Brain pericyte (primary cell): Measurements from ENCODE around the gene RTN3.
A peak's percentile ranks its signal among the peaks of the same experiment; 100 is the strongest.
"Not testable (repeated sequence)": the region's sequence is repeated elsewhere in the genome, so short reads cannot be mapped to it uniquely, and the experiment has no call there.

Experiments
- DNase-seq: peaks from one replicate; pipeline ENCODE4 v3.0.0-alpha.2; 2012; ENCODE audit warnings: low read depth, low spot score

RTN3 gene

DNA sequence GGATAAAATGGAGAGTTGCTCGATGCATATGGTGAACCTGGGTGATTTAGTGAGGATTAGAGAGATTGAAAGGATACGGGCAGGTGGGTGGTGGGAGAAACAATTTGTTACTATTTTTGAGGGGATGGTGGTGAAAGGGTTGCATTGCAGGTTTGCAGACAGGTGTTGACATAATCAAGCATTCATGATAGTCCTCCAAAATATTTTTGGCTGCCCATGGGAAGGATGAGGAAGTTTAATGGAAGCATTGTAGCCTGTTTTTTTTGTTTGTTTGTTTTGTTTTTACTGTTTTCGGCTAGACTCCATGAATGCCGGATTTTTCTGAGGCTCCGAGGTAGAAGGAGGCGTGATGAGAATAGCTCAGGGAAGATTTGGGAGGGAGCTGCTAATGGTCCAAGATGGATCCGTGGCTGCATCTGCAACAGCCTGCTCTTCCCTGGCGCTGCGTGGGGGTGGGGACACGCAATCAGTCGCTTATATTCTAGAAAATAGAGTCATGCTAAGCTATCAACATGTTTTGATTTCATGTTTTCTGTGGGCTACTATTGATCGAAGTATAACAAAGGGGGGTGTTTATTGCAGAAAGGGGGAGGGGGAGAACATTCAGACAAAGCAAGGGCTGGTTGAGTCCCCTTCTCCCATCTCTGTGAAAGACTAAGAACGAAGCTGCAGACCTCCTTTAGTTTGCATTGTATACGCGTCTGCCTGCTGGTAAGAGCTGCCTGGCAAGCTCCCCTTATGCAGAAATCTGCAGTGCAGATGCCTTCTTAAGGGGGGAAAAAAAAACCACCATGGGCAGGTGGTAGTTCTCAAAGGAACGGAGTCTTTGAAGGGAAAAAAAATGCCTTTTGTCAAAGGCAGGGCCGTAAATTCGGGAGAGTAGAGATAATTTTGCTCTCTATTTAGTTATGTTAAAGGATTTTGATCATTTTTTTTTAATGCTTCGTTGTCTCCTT, 1.0 kb downstream of the RTN3 start:
- no peak for DNase-seq

DNA sequence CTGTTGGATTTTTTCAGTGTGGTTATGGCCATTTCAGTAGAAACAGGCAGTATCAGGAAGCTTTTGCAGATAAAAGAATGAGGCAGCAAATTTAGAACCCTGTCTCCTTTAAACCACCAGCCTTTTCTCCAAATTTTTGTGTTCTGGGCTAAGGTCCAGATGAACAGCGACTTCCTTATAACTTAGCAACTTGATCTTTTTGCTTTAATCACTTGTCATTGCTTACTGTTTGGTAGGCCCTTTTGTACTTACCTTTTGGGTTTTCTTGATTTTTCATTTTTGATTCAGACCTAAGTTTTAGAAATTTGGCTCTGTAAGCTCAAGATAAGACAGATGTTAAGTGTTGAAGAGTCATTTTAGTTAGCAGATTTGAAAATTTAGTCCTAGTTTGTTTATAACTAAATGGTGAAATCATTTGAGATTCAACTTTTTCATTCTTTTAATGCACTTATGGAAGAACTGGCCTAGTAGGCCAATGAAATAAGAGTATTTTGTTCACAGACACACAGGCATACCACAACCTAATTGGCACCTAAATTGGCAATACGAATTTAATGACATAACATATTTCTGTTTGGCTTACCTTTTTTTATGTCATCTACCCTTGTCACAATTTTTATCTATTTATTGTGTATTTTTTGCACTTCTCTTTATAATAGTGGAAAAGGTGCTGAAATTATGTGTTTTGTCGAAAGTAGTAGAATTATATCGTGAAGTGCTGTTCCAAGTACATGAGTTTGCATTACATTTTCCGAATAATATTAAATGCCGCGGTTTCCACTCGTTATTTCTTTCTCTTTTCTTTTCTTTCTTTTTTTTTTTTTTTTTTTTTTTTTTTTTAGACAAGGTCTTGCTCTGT, 2.1 kb downstream of the RTN3 start:
- no peak for DNase-seq

DNA sequence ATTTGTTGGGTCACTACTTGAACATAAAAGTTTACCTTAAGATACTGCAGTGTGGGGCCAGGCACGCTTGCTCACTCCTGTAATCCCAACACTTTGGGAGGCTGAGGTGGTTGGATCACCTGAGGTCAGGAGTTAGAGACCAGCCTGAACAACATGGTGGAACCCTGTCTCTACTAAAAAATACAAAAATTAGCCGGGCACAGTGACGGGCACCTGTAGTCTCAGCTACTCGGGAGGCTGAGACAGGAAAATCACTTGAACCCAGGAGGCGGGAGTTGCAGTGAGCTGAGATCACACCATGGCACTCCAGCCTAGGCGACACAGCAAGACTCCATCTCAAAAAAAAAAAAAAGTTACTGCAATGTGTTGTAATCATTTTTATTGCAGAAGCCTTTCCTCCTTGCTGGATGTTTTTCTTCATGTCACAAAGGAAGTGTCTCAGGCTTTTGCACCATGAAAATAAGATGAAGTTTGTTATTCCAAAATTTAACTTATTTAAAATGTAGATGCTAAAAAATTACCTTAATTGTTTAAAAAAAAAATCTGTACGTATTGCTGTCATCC, 3.9 kb downstream of the RTN3 start:
- DNase-seq, result not testable (repeated sequence)

DNA sequence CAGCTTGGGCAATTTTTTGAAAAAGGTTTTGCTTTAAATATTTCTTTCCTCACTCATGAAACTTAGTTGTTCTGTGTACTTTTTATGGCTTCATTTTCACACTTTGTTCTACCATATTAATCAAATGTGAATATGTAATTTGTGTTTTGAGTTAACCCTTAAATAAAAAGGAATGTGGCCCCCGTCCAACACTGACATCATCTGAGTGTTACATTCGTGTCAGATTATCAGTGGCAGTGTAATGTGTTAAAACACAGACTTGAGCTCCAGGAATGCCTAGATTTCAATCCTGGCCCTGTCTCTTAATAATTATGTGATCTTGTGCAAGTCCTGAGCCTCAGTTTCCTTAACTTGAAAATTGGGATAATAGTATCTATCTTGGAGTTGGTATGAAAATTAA, 5.6 kb downstream of the RTN3 start:
- DNase-seq, result no peak

DNA sequence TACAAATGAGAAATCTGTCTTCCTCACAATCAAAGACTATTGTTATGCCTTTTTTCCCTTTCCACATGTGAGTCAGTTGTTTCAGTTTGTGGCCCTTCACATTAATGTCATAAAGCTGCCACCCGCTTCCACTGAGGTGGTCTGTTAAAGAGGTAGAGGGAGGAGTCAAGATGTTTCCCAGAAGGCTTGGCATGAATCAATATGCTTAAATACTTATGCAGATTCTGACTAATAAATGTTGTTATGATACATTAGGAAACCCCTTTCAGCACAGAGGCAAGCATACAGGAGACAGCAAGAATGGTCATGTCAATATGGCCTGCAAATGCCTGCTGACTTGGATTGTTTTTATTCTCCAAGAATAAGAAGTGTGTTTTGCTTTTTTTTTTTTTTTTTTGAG, 6.5 kb downstream of the RTN3 start:
- no peak for DNase-seq

DNA sequence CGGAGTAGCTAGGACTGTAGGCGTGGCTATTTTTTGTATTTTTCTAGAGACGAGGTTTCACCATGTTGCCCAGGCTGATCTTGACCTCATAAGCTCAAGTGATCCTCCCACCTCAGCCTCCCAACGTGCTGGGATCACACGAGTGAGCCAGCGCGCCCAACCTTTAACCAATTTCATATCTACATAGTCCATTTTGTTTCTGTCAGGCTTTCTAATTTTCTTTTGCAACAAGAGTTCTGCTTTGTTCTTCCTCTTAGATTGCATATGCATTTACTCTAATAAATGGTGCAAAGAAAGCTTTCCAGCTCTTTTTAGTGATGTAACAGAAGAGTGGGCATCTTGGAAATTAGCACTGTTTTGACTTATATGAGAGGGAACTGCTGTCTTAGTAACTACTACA, 13.3 kb downstream of the RTN3 start:
- no peak for DNase-seq

DNA sequence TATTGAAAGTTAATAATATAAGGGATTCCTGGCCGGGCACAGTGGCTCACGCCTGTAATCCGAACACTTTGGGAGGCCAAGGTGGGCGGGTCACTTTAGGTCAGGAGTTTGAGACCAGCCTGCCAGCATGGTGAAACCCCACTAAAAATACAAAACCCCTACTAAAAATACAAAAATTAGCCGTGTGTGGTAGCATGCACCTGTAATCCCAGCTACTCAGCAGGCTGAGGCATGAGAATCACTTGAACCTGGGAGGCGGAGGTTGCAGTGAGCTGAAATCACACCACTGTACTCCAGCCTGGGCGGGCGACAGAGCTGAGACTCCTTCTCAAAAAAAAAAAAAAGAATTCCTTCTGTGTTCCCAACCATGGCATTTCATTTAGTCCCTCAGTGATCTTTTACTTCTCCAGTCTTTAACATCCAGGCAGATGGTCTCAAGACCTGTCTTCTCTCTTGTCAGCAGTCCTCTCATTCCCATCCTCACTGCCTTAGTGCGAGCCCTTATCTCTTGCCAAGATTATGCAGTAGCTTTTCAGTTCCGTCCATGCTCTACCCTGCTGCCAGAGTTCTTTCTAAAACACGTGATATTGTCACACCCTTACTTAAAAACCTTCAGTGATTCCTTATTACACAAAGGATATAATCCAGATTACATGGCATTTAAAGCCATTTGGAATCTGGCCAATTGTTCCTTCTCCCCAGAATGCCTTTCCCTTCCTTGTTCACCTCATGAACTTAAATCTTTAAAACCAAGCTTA, 17.9 kb downstream of the RTN3 start:
- DNase-seq, result no peak

DNA sequence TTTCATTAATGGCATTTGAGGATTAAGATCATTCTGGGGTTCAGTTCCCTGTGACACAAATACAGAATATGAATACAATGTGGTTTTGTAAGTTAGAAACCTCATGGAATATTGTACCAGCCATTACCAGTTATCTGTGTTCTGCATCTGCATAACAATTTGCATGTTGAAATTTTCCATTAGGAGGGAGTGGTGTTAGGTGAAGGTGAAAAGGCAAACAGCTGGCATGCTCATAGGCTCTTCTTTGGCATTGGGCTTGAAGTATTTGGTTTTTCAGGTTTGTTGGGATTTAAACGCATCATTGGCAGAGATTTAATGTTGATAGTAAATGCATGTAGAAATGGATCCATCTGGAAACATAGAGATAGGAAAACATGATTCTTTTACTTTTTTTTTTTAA, 18.6 kb downstream of the RTN3 start:
- no peak for DNase-seq

DNA sequence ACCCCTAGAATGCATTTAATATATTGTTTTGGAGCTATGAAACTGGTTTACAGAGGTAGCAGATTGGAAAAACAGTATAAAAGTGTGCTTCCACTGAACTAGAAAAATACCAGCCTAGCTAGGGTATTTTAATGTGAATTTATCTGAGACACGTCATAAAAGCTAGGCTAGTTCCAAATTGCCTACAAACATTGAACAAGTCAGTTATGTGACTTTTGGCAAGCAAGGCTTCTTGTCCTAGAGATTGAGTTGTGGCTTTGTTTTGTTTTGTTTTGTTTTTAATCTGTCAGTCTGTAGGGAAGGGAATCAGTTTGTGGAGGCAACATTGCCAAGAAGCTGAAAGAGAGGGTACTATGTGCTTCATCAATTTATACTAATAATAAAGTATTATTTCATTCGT, 24.2 kb downstream of the RTN3 start:
- no peak for DNase-seq

DNA sequence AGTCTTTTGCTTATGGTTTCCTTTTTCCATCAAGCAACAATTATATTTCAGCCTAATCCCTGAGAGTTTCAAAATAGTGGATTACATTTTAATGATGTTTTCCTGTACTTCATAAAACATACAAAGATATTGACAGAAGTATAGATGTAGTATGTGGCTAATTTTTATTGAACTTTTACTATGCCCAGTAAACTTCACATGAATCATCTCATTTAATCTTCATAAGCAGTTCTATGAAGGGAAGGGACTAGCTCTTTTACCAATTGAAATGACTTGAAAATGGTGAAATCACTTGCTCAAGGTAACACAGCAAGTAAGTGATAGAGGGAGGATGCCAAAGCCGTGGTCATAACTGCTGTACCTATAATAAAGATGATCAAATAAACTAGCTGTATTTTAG, 27.5 kb downstream of the RTN3 start:
- no peak for DNase-seq

DNA sequence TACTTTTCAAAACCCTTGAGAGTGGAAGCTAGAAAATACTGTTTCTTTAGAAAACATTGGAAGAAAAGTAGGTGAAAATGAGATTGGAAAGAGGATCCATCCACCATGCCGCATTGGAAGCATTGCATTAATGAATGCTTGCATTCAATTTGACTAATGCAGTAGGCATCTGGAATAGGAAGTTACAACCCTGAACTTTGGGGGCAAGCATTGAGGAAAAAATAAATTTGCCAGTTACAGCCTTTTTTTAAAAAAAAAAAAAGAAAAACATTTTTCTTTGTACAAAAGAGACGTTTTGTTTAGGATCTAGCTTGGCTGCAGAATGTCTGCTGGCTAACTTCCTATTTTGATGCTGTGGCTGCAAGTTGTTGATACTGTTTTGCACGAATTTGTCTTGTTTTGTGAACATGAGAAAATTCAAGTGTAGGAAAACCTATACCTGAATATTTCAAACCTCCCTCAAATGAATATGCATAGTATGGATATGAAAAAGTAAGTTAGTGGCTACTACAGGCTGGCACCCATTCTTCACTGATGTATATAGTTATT, 28.1 kb downstream of the RTN3 start:
- no peak for DNase-seq

DNA sequence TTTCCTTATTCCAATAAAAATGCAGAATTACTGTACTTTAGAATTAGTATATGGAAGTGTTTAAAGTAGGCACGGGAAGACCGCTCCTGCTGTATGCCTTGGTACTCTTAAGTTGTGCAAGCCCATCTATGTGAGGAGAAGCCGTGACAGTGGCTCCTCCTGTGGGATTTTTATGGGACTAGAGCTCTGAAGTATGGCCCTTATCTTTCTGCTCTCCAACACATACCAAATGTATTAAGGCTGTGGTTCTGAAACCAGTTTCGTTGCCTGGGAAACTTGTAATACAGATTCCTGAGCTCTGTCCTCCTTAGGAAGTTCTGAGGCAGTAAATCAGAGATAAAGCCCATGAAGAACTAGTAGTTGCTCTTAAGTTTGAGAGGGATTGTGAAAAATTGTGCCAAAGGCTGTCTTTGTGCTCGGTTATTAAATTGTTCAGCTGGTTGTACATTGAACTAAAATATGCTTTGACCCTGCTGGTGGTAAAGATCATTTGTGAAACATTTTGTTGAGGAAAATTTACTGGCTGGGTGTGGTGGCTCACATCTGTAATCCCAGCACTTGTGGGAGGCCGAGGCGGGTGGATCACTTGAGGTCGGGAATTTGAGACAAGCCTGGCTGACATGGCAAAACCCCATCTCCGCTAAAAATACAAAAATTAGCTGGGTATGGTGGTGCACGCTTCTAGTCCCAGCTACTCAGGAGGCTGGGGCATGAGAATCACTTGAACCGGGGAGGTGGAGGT, 29.3 kb downstream of the RTN3 start:
- DNase-seq, result no peak

DNA sequence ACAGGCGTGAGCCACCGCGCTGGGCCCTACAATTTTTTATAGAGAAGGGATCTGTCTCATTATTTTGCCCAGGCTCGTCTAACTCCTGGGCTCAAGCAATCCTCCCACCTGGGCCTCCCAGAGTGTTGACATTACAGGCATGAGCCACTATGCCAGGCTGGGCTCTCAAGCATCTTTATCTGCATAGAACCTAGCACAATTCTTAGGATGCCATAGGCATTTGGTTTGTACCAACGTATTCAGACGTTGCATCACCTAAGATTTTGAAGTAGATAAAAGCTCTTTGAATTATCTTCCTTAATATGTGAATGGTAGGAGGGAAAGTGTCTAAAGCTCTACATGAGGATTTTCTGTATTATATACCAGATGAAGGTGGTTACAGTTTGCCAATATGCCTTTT, 30.5 kb downstream of the RTN3 start:
- DNase-seq, result no peak

DNA sequence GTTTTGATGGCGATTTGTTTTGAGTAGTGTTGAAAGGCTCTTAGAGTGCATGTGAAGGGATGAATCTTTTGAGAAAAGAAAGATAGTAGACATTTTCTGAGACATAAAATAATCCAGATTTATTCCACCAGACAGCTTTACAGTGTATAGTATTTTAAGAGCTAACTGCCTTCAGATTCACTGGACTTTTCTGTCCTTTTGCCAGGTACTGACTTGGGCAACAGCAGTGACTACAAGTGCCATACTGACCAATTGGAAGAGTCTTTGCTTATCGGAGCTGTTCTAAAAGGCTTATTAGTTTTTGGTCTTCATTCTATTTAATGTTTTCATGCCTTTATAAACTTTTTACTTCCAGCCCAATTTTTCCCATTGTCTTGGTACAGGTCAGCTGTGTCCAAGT, 32.5 kb downstream of the RTN3 start:
- no peak for DNase-seq

DNA sequence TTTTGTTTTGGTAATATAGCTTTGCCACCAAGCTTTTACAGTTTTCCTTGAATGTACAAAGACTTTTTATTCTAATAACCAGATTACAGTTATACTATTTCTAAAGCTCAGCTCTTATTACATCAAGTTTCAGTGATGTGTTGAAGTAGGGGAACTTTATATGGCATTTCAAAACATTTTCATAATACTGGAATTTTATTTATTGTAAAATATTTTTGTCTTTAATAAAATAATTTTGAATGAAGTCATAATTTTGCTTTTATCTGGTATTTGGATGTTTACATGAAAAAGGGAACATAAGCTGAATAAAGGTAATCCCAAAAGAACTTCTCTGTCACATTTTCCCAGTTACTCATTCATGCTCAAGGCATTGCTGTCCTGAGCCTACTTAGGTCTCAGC, 34.7 kb downstream of the RTN3 start:
- no peak for DNase-seq

DNA sequence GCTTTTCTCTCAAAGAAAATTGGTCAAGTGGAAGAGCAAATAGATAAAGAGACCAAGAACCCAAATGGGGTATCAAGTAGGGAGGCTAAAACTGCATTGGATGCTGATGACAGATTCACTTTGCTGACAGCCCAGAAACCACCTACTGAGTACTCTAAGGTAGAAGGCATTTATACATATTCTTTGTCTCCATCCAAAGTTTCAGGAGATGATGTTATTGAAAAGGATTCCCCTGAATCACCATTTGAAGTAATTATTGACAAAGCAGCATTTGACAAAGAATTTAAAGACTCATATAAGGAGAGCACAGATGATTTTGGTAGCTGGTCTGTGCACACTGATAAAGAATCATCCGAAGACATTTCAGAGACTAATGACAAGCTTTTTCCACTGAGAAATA, 37.7 kb downstream of the RTN3 start:
- no peak for DNase-seq

DNA sequence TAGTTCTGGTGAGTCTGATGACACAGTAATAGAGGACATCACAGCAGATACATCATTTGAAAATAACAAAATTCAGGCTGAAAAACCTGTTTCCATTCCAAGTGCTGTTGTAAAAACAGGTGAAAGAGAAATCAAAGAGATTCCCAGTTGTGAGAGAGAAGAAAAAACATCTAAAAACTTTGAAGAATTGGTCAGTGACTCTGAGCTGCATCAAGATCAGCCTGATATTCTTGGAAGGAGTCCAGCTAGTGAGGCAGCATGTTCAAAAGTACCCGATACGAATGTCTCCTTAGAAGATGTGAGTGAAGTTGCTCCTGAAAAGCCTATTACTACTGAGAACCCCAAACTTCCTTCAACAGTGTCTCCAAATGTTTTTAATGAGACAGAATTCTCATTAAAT, 38.7 kb downstream of the RTN3 start:
- peak; percentile 15 for DNase-seq

DNA sequence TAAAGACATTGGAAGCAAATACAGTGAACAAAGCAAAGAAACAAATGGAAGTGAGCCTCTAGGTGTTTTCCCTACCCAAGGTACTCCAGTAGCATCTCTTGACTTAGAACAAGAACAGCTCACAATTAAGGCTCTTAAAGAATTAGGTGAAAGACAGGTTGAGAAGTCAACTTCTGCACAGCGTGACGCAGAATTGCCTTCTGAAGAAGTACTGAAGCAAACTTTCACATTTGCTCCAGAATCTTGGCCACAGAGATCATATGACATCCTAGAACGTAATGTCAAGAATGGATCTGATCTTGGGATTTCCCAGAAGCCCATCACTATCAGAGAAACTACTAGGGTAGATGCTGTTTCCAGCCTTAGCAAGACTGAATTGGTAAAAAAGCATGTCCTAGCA, 39.3 kb downstream of the RTN3 start:
- DNase-seq, result no peak

DNA sequence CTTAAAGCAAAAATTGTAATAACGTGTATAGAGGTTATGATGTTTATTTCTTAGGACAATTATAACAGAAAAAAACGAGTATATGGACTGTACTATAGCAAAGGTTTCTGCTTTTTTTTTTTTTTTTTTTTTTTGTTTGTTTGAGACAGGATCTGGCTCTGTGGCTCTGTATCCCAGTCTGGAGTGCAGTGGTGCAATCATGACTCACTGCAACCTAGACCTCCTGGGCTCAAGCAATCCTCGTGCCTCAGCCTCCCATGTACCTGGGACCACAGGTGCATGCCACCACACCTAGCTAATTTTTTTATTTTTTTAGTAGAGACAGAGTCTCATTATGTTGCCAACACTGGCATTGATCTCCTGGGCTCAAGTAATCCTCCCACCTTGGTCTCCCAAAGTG, 48.0 kb downstream of the RTN3 start:
- DNase-seq, result no peak

DNA sequence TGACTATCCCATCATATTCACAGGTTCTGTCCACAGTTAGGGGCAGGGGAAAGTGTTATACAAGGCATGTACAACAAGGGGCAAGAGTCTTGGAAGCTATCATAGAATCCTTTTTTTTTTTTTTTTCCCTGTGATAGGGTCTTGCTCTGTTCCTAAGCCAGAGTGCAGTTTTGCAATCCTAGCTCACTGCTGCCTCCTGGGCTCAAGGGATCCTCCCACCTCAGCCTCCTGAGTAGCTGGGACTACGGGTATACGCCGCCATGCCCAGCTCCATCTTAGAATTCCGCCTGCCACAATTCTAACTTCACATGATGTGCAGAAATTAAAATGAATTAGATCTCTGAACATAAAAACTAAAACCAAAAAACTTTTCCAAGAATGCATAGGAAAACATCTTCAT, 55.6 kb downstream of the RTN3 start:
- no peak for DNase-seq

DNA sequence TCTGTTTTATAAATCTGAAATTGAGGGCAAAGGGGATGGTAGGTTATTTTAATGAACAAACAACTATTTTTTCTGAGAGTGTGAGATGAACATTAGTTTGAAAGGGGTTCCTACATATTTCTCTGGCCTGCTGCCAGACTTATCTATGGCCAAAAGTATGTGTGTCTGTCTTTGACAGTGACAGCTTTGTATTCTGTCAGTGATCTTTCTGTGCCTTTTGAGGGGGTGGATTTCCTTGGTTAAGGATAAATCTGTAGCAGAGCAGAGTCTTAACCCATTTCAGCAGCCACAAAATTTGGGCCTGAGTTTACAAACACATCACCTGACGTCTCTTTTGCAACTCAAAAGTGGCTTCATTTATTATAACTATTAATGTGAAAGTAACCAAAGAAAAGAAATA, 56.4 kb downstream of the RTN3 start:
- DNase-seq, result no peak
